ENCODE results near the gene PTPRB.

Gene PTPRB

GRCh38 chr12:70660002-70660604 is 22.9 kb upstream of the PTPRB start:
- TF ChIP-seq, protein P1, sequence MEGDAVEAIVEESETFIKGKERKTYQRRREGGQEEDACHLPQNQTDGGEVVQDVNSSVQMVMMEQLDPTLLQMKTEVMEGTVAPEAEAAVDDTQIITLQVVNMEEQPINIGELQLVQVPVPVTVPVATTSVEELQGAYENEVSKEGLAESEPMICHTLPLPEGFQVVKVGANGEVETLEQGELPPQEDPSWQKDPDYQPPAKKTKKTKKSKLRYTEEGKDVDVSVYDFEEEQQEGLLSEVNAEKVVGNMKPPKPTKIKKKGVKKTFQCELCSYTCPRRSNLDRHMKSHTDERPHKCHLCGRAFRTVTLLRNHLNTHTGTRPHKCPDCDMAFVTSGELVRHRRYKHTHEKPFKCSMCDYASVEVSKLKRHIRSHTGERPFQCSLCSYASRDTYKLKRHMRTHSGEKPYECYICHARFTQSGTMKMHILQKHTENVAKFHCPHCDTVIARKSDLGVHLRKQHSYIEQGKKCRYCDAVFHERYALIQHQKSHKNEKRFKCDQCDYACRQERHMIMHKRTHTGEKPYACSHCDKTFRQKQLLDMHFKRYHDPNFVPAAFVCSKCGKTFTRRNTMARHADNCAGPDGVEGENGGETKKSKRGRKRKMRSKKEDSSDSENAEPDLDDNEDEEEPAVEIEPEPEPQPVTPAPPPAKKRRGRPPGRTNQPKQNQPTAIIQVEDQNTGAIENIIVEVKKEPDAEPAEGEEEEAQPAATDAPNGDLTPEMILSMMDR (IDR thresholded peaks at IDR 0.05; ENCODE audit: low read depth, low read length, missing control alignments): no peak
- no peak for DNase-seq (ENCODE audit: extremely low read depth, low read depth)
- H3K4me3 ChIP-seq (replicated peaks; ENCODE audit: low read depth, low read length): no peak overlapping the region

DNA sequence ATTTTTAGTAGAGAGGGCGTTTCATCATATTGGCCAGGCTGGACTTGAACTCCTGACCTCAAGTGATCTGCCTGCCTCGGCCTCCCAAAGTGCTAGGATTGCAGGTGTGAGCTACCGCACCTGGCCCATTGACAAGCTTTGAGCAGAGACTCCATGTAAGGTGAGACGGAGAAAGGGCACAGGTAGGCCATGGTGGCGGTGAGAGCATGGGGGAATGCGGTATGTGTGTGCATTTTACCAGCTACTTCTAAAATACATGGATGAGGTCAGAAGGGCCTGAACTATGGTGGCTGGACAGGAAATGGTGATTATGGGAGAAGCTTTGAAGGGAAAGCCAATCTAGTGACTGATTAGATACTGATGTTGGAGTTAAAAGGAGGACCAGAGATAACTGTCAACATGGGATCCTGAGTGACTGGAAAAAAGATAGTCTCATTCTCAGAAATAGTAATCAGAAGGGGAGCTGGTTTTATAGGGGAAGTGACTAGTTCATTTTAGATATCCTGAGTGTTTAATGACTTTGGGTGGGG is 21.9 kb upstream of the PTPRB start:
- no peak for DNase-seq (ENCODE audit: extremely low read depth, low read depth)
- TF ChIP-seq, protein P1 (IDR thresholded peaks at IDR 0.05; ENCODE audit: low read depth, low read length, missing control alignments): no peak

DNA sequence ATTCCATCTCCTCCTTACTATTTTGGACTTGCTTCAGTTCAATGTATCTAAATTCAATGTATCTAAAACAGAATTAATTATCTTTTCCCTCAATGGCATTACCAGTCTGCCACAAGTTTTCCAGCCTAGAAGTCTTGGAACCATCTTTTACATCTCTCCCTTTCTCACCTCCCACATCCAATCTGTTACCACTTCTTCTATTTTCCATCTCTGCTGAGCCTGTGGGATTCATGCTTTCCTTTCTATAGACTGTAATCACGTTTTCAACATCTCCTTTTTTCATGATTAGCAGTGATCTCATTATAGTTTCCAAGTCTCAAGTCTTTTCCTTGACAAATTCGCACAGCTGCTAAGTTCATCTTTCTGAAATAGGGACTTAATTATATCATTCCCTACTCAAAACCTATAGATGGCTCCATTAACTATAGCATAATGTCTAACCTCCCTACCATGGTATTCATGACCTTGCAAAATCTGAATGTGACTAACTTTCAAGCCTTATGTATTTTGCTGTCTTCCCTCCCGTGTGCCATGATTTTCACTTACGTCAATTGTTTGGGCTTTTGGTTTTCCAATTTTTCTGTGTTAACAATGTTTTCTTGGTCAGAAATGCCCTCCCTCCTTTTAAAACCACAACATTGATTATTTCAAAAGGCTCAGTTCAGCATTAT is 20.5 kb upstream of the PTPRB start:
- no peak overlapping the region for H3K4me3 ChIP-seq (replicated peaks; ENCODE audit: low read depth, low read length)
- DNase-seq (ENCODE audit: extremely low read depth, low read depth): no peak
- TF ChIP-seq, protein P1 (IDR thresholded peaks at IDR 0.05; ENCODE audit: low read depth, low read length, missing control alignments): no peak

More for the DNA sequence above, 21.9 kb upstream of the PTPRB start:
- no peak overlapping the region for H3K4me3 ChIP-seq (replicated peaks; ENCODE audit: low read depth, low read length)

DNA sequence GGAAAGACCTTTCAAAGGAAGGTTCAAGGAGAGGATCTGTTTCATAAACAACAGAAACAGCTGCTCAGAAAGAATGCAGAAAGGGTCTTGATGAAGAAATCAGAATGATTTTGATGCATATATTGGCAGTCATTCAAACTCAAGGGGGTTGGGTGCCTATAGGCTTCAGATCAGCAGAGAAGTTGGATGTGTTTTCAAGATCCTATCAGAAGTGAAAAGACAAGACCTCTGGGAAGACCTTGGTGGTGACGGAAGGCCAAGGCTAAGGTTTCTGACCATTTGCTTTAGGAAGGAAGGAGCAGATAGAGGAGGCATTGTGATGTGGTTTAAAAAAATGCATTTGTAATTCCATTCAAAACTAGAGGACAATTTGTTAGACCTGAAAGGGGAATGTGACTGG is 15.2 kb upstream of the PTPRB start:
- TF ChIP-seq, protein P1 (IDR thresholded peaks at IDR 0.05; ENCODE audit: low read depth, low read length, missing control alignments): no peak
- no peak overlapping the region for H3K4me3 ChIP-seq (replicated peaks; ENCODE audit: low read depth, low read length)
- DNase-seq (ENCODE audit: extremely low read depth, low read depth): no peak

DNA sequence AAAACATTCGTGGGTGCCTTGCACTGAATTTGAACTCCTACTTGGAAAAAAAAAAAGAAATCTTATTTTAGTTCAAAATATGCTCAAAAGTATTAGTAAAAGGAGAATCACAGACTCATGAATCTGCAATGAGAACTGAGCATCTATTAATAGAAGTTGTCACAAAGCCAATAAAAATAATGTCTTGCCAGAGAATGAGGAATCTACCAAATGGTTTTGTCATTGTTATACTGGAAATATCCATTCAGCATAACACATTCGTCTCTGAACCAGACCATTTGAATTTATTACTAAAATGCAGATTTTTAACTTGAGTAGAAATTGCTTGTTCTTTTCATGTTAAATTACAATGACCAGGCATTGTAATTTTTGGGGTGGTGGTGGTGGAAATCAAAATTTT is 11.6 kb upstream of the PTPRB start:
- TF ChIP-seq, protein P1 (IDR thresholded peaks at IDR 0.05; ENCODE audit: low read depth, low read length, missing control alignments): no peak
- no peak for DNase-seq (ENCODE audit: extremely low read depth, low read depth)
- H3K4me3 ChIP-seq (replicated peaks; ENCODE audit: low read depth, low read length): no peak overlapping the region

- no peak overlapping the region for H3K4me3 ChIP-seq (replicated peaks; ENCODE audit: low read depth, low read length)
- DNase-seq (ENCODE audit: extremely low read depth, low read depth): no peak
- TF ChIP-seq, protein P1 (IDR thresholded peaks at IDR 0.05; ENCODE audit: low read depth, low read length, missing control alignments): no peak
Measured at GRCh38 chr12:70648191-70648590, 11.0 kb upstream of the PTPRB start.
